ENCODE results near the gene PATZ1. TPM values are rescaled to one million over a fixed set of nuclear protein-coding genes. Genes with fewer than 3 reads are reported as not detected.

PATZ1 gene
- total RNA-seq, 1 donor from 2014 or later = 18.4 TPM

DNA sequence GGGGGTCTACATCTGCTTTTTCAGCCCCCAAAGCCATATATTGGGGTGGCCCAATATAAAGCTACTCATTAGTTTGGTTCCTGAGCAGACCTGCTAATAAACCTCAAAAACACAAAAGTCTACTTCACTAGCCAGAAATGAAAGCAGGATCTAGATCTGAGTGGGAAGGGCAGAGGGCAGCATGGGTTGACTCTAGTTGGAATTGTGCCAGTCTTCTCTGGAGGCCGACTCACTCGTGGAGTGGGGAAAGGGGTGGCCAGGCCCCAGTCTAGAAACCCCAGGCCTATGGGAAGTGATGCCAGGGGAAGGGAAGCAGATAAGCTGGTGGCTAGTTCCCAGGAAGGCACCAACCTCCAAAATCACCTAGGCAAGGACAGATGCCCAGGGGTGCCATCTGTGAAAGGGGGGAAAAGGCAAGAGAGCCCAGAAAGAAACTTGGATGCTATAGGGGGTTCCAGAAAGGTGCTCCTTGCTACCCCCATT lies 5.3 kb downstream of the PATZ1 start:
- TF ChIP-seq POLR2A (IDR thresholded peaks at IDR 0.05) = no peak
- TF ChIP-seq, protein P1, sequence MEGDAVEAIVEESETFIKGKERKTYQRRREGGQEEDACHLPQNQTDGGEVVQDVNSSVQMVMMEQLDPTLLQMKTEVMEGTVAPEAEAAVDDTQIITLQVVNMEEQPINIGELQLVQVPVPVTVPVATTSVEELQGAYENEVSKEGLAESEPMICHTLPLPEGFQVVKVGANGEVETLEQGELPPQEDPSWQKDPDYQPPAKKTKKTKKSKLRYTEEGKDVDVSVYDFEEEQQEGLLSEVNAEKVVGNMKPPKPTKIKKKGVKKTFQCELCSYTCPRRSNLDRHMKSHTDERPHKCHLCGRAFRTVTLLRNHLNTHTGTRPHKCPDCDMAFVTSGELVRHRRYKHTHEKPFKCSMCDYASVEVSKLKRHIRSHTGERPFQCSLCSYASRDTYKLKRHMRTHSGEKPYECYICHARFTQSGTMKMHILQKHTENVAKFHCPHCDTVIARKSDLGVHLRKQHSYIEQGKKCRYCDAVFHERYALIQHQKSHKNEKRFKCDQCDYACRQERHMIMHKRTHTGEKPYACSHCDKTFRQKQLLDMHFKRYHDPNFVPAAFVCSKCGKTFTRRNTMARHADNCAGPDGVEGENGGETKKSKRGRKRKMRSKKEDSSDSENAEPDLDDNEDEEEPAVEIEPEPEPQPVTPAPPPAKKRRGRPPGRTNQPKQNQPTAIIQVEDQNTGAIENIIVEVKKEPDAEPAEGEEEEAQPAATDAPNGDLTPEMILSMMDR (IDR thresholded peaks at IDR 0.05) = no peak
- H3K27ac ChIP-seq = no peak overlapping the region
- no peak overlapping the region for H3K4me3 ChIP-seq
- H3K36me3 ChIP-seq = peaks cover 0 to 22% of the 10 kb centered on the region in 2 donors
- no peak for DNase-seq (ENCODE audit: extremely low spot score in 2 of 2)
- H3K9me3 ChIP-seq = no peaks in the 10 kb centered on the region
- intact Hi-C loops (cut with DNase I) = no loop called here
- H3K27me3 ChIP-seq = no peaks in the 10 kb centered on the region
- H3K4me1 ChIP-seq = peaks cover 55% of the 10 kb centered on the region

DNA sequence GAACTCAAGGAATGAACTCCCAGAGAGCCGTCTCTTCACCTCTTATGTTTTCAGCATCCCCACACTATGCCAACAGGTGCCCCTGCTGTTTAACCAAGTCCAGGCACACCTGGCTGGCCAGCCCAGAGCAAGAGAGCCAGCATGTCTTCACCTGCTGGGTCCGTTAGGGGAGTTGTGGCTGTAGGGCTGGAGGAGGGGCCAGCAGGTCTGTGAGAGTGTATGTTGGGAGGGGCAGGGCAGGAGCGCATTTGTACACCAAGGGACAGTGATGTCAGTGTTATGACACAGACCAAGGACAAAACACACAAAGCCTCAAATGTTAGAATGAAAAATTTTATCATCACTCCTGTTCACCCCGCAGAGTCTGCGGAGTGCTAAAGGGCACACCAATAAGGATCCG lies 5.8 kb downstream of the PATZ1 start:
- H3K4me1 ChIP-seq = peaks cover 51% of the 10 kb centered on the region
- peaks cover 0 to 27% of the 10 kb centered on the region in 2 donors for H3K36me3 ChIP-seq

DNA sequence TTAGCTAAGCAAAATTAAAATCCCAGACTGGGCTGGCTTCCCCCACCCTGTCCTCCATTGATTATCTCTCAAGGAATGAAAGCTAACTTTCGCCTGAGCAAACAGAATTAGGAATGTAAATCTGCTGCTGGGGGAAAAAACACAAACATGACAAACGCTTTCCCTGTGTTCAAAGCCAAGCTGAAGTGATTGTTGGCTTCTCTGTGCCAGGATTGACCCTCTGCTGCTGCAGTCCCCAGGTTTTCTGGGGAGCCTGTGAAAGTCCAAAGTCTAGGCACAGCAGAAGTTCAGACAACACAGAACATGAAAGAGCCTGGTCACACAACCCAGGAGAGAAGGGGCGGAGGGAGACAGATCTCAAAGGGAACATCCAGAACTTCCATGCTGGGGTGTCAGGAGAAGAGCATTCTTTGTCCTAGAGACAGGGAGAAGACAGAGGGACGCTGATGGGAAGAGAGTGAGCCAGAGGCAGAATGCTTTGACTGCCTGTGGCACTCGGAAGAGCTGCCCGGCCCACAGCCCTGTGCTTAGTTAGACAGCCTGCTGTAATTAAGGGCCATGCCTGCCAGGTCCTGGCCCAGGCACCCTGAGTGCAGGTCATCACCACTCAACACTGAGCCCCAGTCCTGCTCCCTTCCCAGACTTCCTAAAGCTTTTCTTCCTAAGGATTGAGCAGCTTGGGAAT lies 6.9 kb downstream of the PATZ1 start:
- Histone ChIP-seq H3K4me3 (no peak overlapping the region), H3K36me3 (peaks cover 0 to 37% of the 10 kb centered on the region in 2 donors), H3K4me1 (peaks cover 45% of the 10 kb centered on the region), H3K27me3 (no peaks in the 10 kb centered on the region), H3K27ac (no peak overlapping the region), H3K9me3 (no peaks in the 10 kb centered on the region)
- intact Hi-C loops (cut with DNase I) = no loop called here
- TF ChIP-seq, protein P1 (IDR thresholded peaks at IDR 0.05) = no peak
- TF ChIP-seq POLR2A (IDR thresholded peaks at IDR 0.05) (no peak), POLR2AphosphoS5 (IDR thresholded peaks at IDR 0.05; ENCODE audit: insufficient read depth in 1 of 2, low read depth in 1 of 2) (no peak)
- DNase-seq (ENCODE audit: extremely low spot score in 2 of 2) = no peak

More for the DNA sequence above, 5.8 kb downstream of the PATZ1 start:
- TF ChIP-seq POLR2A (IDR thresholded peaks at IDR 0.05) (no peak), POLR2AphosphoS5 (IDR thresholded peaks at IDR 0.05; ENCODE audit: insufficient read depth in 1 of 2, low read depth in 1 of 2) (no peak)
- TF ChIP-seq, protein P1 (IDR thresholded peaks at IDR 0.05) = no peak
- no peaks in the 10 kb centered on the region for H3K9me3 ChIP-seq
- intact Hi-C loops (cut with DNase I) = no loop called here
- no peak overlapping the region for H3K4me3 ChIP-seq
- H3K27me3 ChIP-seq = no peaks in the 10 kb centered on the region
- no peak overlapping the region for H3K27ac ChIP-seq
- no peak for DNase-seq (ENCODE audit: extremely low spot score in 2 of 2)

DNA sequence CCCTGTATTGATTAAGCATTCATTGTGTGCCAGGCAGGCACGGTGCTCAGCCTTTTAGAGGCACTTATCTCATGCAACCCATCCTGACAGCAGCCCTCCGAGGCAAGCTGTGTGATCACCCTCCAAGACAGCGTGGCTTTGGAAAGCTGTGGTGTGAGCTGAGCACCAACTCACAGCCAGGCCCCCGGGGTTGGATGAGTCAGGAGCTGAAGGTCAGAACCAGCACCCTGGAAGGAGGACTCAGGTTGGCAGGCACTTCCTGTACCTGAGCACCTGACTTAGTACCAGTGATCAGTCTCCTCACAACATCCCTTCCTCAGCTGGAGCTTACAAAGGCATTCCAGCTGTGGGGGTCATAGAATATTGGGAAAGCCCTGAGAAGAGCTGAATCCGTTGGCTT lies 9.0 kb downstream of the PATZ1 start:
- no peak for DNase-seq (ENCODE audit: extremely low spot score in 2 of 2)
- intact Hi-C loops (cut with DNase I) = no loop called here
- H3K9me3 ChIP-seq = no peaks in the 10 kb centered on the region
- H3K4me1 ChIP-seq = peaks cover 32% of the 10 kb centered on the region
- peaks cover 0 to 51% of the 10 kb centered on the region in 2 donors for H3K36me3 ChIP-seq
- TF ChIP-seq POLR2AphosphoS5 (IDR thresholded peaks at IDR 0.05; ENCODE audit: insufficient read depth in 1 of 2, low read depth in 1 of 2) = no peak
- no peak overlapping the region for H3K4me3 ChIP-seq
- H3K27me3 ChIP-seq = no peaks in the 10 kb centered on the region
- no peak overlapping the region for H3K27ac ChIP-seq

DNA sequence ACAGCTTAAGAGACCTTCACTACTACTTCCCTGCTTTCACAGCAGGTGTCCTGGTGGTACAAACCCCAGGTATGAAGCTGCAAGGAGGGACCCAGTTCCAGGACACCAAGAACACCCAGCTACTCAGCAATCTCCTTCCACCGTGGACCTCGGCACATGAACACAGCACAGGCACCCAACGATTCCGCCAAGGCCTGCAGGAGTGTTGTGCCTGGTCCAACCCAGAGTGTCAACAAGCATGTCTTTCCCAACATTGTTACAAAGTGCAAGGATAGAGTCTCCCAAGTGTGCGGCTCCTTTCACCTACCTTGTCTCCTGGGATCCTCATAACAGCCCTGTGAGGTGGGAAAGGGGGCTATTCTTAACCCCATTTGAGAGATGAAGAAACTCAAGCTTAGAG lies 11.8 kb downstream of the PATZ1 start:
- Histone ChIP-seq H3K36me3 (peaks cover 0 to 47% of the 10 kb centered on the region in 2 donors), H3K4me1 (peaks cover 13% of the 10 kb centered on the region)
- intact Hi-C loops (cut with DNase I) = no loop called here

More for the DNA sequence above, 11.8 kb downstream of the PATZ1 start:
- no peak overlapping the region for H3K4me3 ChIP-seq
- H3K9me3 ChIP-seq = no peaks in the 10 kb centered on the region
- H3K27me3 ChIP-seq = no peaks in the 10 kb centered on the region
- no peak overlapping the region for H3K27ac ChIP-seq
- TF ChIP-seq, protein P1 (IDR thresholded peaks at IDR 0.05) = no peak
- no peak for DNase-seq (ENCODE audit: extremely low spot score in 2 of 2)

Data from vagina (tissue), 2 donors.